Measurements from ENCODE around the gene P2RY13. TPM values are rescaled to one million over a fixed set of nuclear protein-coding genes. Genes with fewer than 3 reads are reported as not detected.

Gene P2RY13
- total RNA-seq, 1 donor: not detected

- no peak overlapping the region for H2AFZ ChIP-seq (ENCODE audit: low read length)
- H4K20me1 ChIP-seq (ENCODE audit: insufficient read depth, low read length): no peaks in the 10 kb centered on the region
- no peaks in the 10 kb centered on the region for H3K79me2 ChIP-seq (ENCODE audit: insufficient read depth, low read length)
- no peaks in the 10 kb centered on the region for H3K4me1 ChIP-seq (ENCODE audit: insufficient read depth, low read length)
- no peak overlapping the region for H3K4me2 ChIP-seq (ENCODE audit: insufficient read depth, low read length)
- no peak overlapping the region for H3K27ac ChIP-seq (ENCODE audit: low read depth, low read length)
- no peaks in the 10 kb centered on the region for H3K9me3 ChIP-seq (ENCODE audit: low read depth, low read length)
- TF ChIP-seq, protein P1, sequence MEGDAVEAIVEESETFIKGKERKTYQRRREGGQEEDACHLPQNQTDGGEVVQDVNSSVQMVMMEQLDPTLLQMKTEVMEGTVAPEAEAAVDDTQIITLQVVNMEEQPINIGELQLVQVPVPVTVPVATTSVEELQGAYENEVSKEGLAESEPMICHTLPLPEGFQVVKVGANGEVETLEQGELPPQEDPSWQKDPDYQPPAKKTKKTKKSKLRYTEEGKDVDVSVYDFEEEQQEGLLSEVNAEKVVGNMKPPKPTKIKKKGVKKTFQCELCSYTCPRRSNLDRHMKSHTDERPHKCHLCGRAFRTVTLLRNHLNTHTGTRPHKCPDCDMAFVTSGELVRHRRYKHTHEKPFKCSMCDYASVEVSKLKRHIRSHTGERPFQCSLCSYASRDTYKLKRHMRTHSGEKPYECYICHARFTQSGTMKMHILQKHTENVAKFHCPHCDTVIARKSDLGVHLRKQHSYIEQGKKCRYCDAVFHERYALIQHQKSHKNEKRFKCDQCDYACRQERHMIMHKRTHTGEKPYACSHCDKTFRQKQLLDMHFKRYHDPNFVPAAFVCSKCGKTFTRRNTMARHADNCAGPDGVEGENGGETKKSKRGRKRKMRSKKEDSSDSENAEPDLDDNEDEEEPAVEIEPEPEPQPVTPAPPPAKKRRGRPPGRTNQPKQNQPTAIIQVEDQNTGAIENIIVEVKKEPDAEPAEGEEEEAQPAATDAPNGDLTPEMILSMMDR (IDR thresholded peaks at IDR 0.05; ENCODE audit: extremely low read depth, low read depth, low read length): no peak
- H3K4me3 ChIP-seq (ENCODE audit: insufficient read depth, low read length): no peak overlapping the region
- no peaks in the 10 kb centered on the region for H3K27me3 ChIP-seq (ENCODE audit: insufficient read depth, low read length)
- no peak for DNase-seq (ENCODE audit: insufficient read length, low spot score, missing footprints)
- H3K36me3 ChIP-seq (ENCODE audit: insufficient read depth, low read length): no peaks in the 10 kb centered on the region
These were observed 36.2 kb downstream of the P2RY13 start for GRCh38 chr3:151293127-151293526.

GRCh38 chr3:151290673-151291072, 38.7 kb downstream of the P2RY13 start:
- no peak overlapping the region for H3K4me2 ChIP-seq (ENCODE audit: insufficient read depth, low read length)
- no peaks in the 10 kb centered on the region for H3K9me3 ChIP-seq (ENCODE audit: low read depth, low read length)
- no peaks in the 10 kb centered on the region for H3K4me1 ChIP-seq (ENCODE audit: insufficient read depth, low read length)
- no peaks in the 10 kb centered on the region for H4K20me1 ChIP-seq (ENCODE audit: insufficient read depth, low read length)
- H3K27ac ChIP-seq (ENCODE audit: low read depth, low read length): no peak overlapping the region
- no peak overlapping the region for H2AFZ ChIP-seq (ENCODE audit: low read length)
- no peak for DNase-seq (ENCODE audit: insufficient read length, low spot score, missing footprints)
- TF ChIP-seq, protein P1 (IDR thresholded peaks at IDR 0.05; ENCODE audit: extremely low read depth, low read depth, low read length): peak; percentile 64
- H3K4me3 ChIP-seq (ENCODE audit: insufficient read depth, low read length): no peak overlapping the region
- no peaks in the 10 kb centered on the region for H3K36me3 ChIP-seq (ENCODE audit: insufficient read depth, low read length)
- H3K27me3 ChIP-seq (ENCODE audit: insufficient read depth, low read length): no peaks in the 10 kb centered on the region
- H3K79me2 ChIP-seq (ENCODE audit: insufficient read depth, low read length): no peaks in the 10 kb centered on the region

GRCh38 chr3:151289445-151289844, 39.9 kb downstream of the P2RY13 start:
- no peak for DNase-seq (ENCODE audit: insufficient read length, low spot score, missing footprints)
- H3K4me1 ChIP-seq (ENCODE audit: insufficient read depth, low read length): no peaks in the 10 kb centered on the region
- TF ChIP-seq, protein P1 (IDR thresholded peaks at IDR 0.05; ENCODE audit: extremely low read depth, low read depth, low read length): no peak
- H3K36me3 ChIP-seq (ENCODE audit: insufficient read depth, low read length): no peaks in the 10 kb centered on the region
- H4K20me1 ChIP-seq (ENCODE audit: insufficient read depth, low read length): no peaks in the 10 kb centered on the region
- H3K27me3 ChIP-seq (ENCODE audit: insufficient read depth, low read length): no peaks in the 10 kb centered on the region
- H3K9me3 ChIP-seq (ENCODE audit: low read depth, low read length): no peaks in the 10 kb centered on the region
- H2AFZ ChIP-seq (ENCODE audit: low read length): no peak overlapping the region
- H3K79me2 ChIP-seq (ENCODE audit: insufficient read depth, low read length): no peaks in the 10 kb centered on the region
- no peak overlapping the region for H3K27ac ChIP-seq (ENCODE audit: low read depth, low read length)
- H3K4me3 ChIP-seq (ENCODE audit: insufficient read depth, low read length): no peak overlapping the region
- H3K4me2 ChIP-seq (ENCODE audit: insufficient read depth, low read length): no peak overlapping the region

GRCh38 chr3:151285940-151286339, 43.4 kb downstream of the P2RY13 start:
- TF ChIP-seq, protein P1 (IDR thresholded peaks at IDR 0.05; ENCODE audit: extremely low read depth, low read depth, low read length): no peak
- no peaks in the 10 kb centered on the region for H3K79me2 ChIP-seq (ENCODE audit: insufficient read depth, low read length)
- H3K9me3 ChIP-seq (ENCODE audit: low read depth, low read length): no peaks in the 10 kb centered on the region
- no peaks in the 10 kb centered on the region for H3K27me3 ChIP-seq (ENCODE audit: insufficient read depth, low read length)
- DNase-seq (ENCODE audit: insufficient read length, low spot score, missing footprints): no peak
- H2AFZ ChIP-seq (ENCODE audit: low read length): no peak overlapping the region
- H3K4me3 ChIP-seq (ENCODE audit: insufficient read depth, low read length): no peak overlapping the region
- no peaks in the 10 kb centered on the region for H3K36me3 ChIP-seq (ENCODE audit: insufficient read depth, low read length)
- no peak overlapping the region for H3K4me2 ChIP-seq (ENCODE audit: insufficient read depth, low read length)
- no peaks in the 10 kb centered on the region for H4K20me1 ChIP-seq (ENCODE audit: insufficient read depth, low read length)
- no peak overlapping the region for H3K27ac ChIP-seq (ENCODE audit: low read depth, low read length)
- H3K4me1 ChIP-seq (ENCODE audit: insufficient read depth, low read length): peaks cover 6% of the 10 kb centered on the region

Data from osteoblast (primary cell).